HG02973 (cell line): Measurements from ENCODE around the gene TAF3.
"Not testable (repeated sequence)": the region's sequence is repeated elsewhere in the genome, so short reads cannot be mapped to it uniquely, and the experiment has no call there.

ENCODE experiments used
- ATAC-seq: cut with Tn5 transposase; IDR thresholded peaks from one replicate; pipeline ENCODE4 v1.9.1; 2021; ENCODE audit warnings: moderate library complexity; ENCODE audit not compliant: unreplicated experiment

The TAF3 gene

GRCh38 chr10:7810443-7810842 lies 7.9 kb upstream of the TAF3 start:
- ATAC-seq, result no peak

- no peak for ATAC-seq
Observed at GRCh38 chr10:7811000-7811399, 7.3 kb upstream of the TAF3 start.

- ATAC-seq, result not testable (repeated sequence)
Observed at GRCh38 chr10:7811743-7812142, 6.6 kb upstream of the TAF3 start.

- no peak for ATAC-seq
Observed at GRCh38 chr10:7813481-7813880, 4.8 kb upstream of the TAF3 start.

- ATAC-seq, result no peak
Observed at GRCh38 chr10:7817576-7817975, 729 bp upstream of the TAF3 start.

- ATAC-seq, result peak; percentile 13
Observed at GRCh38 chr10:7817984-7818294, 366 bp upstream of the TAF3 start.

- ATAC-seq, result peak; percentile 48
Observed at GRCh38 chr10:7819121-7819460, 786 bp downstream of the TAF3 start.

GRCh38 chr10:7824251-7824650 lies 5.9 kb downstream of the TAF3 start:
- no peak for ATAC-seq

GRCh38 chr10:7826971-7827370 lies 8.7 kb downstream of the TAF3 start:
- ATAC-seq, result no peak

GRCh38 chr10:7829289-7829834 lies 11.1 kb downstream of the TAF3 start:
- ATAC-seq, result no peak

- no peak for ATAC-seq
Observed at GRCh38 chr10:7832060-7832459, 13.8 kb downstream of the TAF3 start.

GRCh38 chr10:7833210-7833609 lies 14.9 kb downstream of the TAF3 start:
- ATAC-seq, result no peak

- no peak for ATAC-seq
Observed at GRCh38 chr10:7834262-7834661, 16.0 kb downstream of the TAF3 start.

GRCh38 chr10:7836571-7836970 lies 18.3 kb downstream of the TAF3 start:
- no peak for ATAC-seq

GRCh38 chr10:7846591-7846990 lies 28.3 kb downstream of the TAF3 start:
- no peak for ATAC-seq

GRCh38 chr10:7853226-7853842 lies 35.0 kb downstream of the TAF3 start:
- no peak for ATAC-seq

GRCh38 chr10:7853890-7854289 lies 35.6 kb downstream of the TAF3 start:
- no peak for ATAC-seq

- no peak for ATAC-seq
Observed at GRCh38 chr10:7855205-7855604, 36.9 kb downstream of the TAF3 start.

GRCh38 chr10:7856678-7857077 lies 38.4 kb downstream of the TAF3 start:
- no peak for ATAC-seq

GRCh38 chr10:7857262-7857661 lies 39.0 kb downstream of the TAF3 start:
- no peak for ATAC-seq

- ATAC-seq, result no peak
Observed at GRCh38 chr10:7861509-7862120, 43.3 kb downstream of the TAF3 start.

- no peak for ATAC-seq
Observed at GRCh38 chr10:7862121-7862514, 43.8 kb downstream of the TAF3 start.

- ATAC-seq, result no peak
Observed at GRCh38 chr10:7866176-7866575, 47.9 kb downstream of the TAF3 start.
